ENCODE measurements around the gene TBC1D22A. TPM values are rescaled to one million over a fixed set of nuclear protein-coding genes. Genes with fewer than 3 reads are reported as not detected.

Gene TBC1D22A
- polyA plus RNA-seq, 4 donors: 17.7 to 26.4 (median 21.0) TPM

GRCh38 chr22:47160141-47160541, 397.7 kb downstream of the TBC1D22A start:
- Histone ChIP-seq H3K9me3 (ENCODE audit: control insufficient read depth in 2 of 2, insufficient read depth in 1 of 2, low read depth in 1 of 2, low read length in 1 of 2) (no peaks in the 10 kb centered on the region), H3K4me1 (ENCODE audit: control insufficient read depth in 3 of 3, insufficient read depth in 2 of 3, low read depth in 1 of 3, low read length in 2 of 3) (no peaks in the 10 kb centered on the region), H3K27ac (ENCODE audit: low read depth in 1 of 3, low read length in 2 of 3) (no peak overlapping the region), H3K27me3 (ENCODE audit: control insufficient read depth in 3 of 3, insufficient read depth in 3 of 3, low read length in 3 of 3) (no peaks in the 10 kb centered on the region), H3K4me3 (ENCODE audit: low read depth in 1 of 3, low read length in 3 of 3) (no peak overlapping the region), H3K36me3 (ENCODE audit: control insufficient read depth in 3 of 3, insufficient read depth in 2 of 3, low read depth in 1 of 3, low read length in 3 of 3) (peaks cover 0 to 6% (median 0%) of the 10 kb centered on the region in 3 donors)
- 95 to 97% (median 97%) methylated on average over 17 to 18 of the region's 18 CpGs for WGBS, 3 donors
- DNase-seq (no peak), FAIRE-seq (no peak)

- Histone ChIP-seq H3K36me3 (ENCODE audit: control insufficient read depth in 3 of 3, insufficient read depth in 2 of 3, low read depth in 1 of 3, low read length in 3 of 3) (peaks cover 0 to 4% (median 0%) of the 10 kb centered on the region in 3 donors), H3K4me1 (ENCODE audit: control insufficient read depth in 3 of 3, insufficient read depth in 2 of 3, low read depth in 1 of 3, low read length in 2 of 3) (no peaks in the 10 kb centered on the region), H3K9me3 (ENCODE audit: control insufficient read depth in 2 of 2, insufficient read depth in 1 of 2, low read depth in 1 of 2, low read length in 1 of 2) (no peaks in the 10 kb centered on the region), H3K4me3 (ENCODE audit: low read depth in 1 of 3, low read length in 3 of 3) (no peak overlapping the region), H3K27ac (ENCODE audit: low read depth in 1 of 3, low read length in 2 of 3) (no peak overlapping the region), H3K27me3 (ENCODE audit: control insufficient read depth in 3 of 3, insufficient read depth in 3 of 3, low read length in 3 of 3) (no peaks in the 10 kb centered on the region)
- DNase-seq (no peak), FAIRE-seq (no peak)
- 78 to 83% (median 82%) methylated on average over 15 of the region's 15 CpGs for WGBS, 3 donors
Measured at GRCh38 chr22:47160781-47161520, 398.5 kb downstream of the TBC1D22A start.

- WGBS, 3 donors: 66 to 84% (median 79%) methylated on average over 17 of the region's 17 CpGs
- no peaks in the 10 kb centered on the region for H3K4me1 ChIP-seq (ENCODE audit: control insufficient read depth in 3 of 3, insufficient read depth in 2 of 3, low read depth in 1 of 3, low read length in 2 of 3)
- H3K9me3 ChIP-seq (ENCODE audit: control insufficient read depth in 2 of 2, insufficient read depth in 1 of 2, low read depth in 1 of 2, low read length in 1 of 2): no peaks in the 10 kb centered on the region
- H3K4me3 ChIP-seq (ENCODE audit: low read depth in 1 of 3, low read length in 3 of 3): no peak overlapping the region
- DNase-seq (no peak), FAIRE-seq (no peak)
- no peak overlapping the region for H3K27ac ChIP-seq (ENCODE audit: low read depth in 1 of 3, low read length in 2 of 3)
- peaks cover 0 to 4% (median 0%) of the 10 kb centered on the region in 3 donors for H3K36me3 ChIP-seq (ENCODE audit: control insufficient read depth in 3 of 3, insufficient read depth in 2 of 3, low read depth in 1 of 3, low read length in 3 of 3)
- H3K27me3 ChIP-seq (ENCODE audit: control insufficient read depth in 3 of 3, insufficient read depth in 3 of 3, low read length in 3 of 3): no peaks in the 10 kb centered on the region
Measured at GRCh38 chr22:47161631-47162030, 399.2 kb downstream of the TBC1D22A start.

GRCh38 chr22:47162865-47163264, 400.4 kb downstream of the TBC1D22A start:
- H3K27ac ChIP-seq (ENCODE audit: low read depth in 1 of 3, low read length in 2 of 3): no peak overlapping the region
- no peak for DNase-seq
- peaks cover 0 to 8% (median 0%) of the 10 kb centered on the region in 3 donors for H3K36me3 ChIP-seq (ENCODE audit: control insufficient read depth in 3 of 3, insufficient read depth in 2 of 3, low read depth in 1 of 3, low read length in 3 of 3)
- no peak overlapping the region for H3K4me3 ChIP-seq (ENCODE audit: low read depth in 1 of 3, low read length in 3 of 3)
- H3K4me1 ChIP-seq (ENCODE audit: control insufficient read depth in 3 of 3, insufficient read depth in 2 of 3, low read depth in 1 of 3, low read length in 2 of 3): no peaks in the 10 kb centered on the region
- WGBS, 3 donors: 73 to 78% (median 77%) methylated on average over 10 of the region's 10 CpGs
- no peaks in the 10 kb centered on the region for H3K9me3 ChIP-seq (ENCODE audit: control insufficient read depth in 2 of 2, insufficient read depth in 1 of 2, low read depth in 1 of 2, low read length in 1 of 2)
- H3K27me3 ChIP-seq (ENCODE audit: control insufficient read depth in 3 of 3, insufficient read depth in 3 of 3, low read length in 3 of 3): no peaks in the 10 kb centered on the region
- FAIRE-seq: no peak

DNA sequence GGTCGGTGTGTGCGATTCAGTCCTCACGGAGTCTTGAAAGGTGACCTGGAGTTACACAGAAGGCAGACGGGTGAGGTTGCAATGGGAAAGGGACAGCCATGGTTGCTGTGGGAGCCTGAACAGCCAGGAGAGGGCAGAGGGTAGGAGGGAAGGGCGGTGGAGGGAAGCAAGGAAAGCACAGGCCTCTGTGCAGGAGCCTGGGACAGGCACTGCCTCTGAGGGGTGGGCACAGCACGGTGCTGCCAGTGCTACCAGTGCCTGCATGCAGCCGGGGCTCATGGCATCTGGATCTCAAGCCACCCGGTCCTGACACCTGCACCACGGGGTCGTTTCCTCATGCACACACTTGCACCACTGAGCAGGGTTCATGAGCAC, 401.0 kb downstream of the TBC1D22A start:
- Histone ChIP-seq H3K9me3 (ENCODE audit: control insufficient read depth in 2 of 2, insufficient read depth in 1 of 2, low read depth in 1 of 2, low read length in 1 of 2) (no peaks in the 10 kb centered on the region), H3K27me3 (ENCODE audit: control insufficient read depth in 3 of 3, insufficient read depth in 3 of 3, low read length in 3 of 3) (no peaks in the 10 kb centered on the region), H3K4me1 (ENCODE audit: control insufficient read depth in 3 of 3, insufficient read depth in 2 of 3, low read depth in 1 of 3, low read length in 2 of 3) (no peaks in the 10 kb centered on the region), H3K4me3 (ENCODE audit: low read depth in 1 of 3, low read length in 3 of 3) (no peak overlapping the region), H3K27ac (ENCODE audit: low read depth in 1 of 3, low read length in 2 of 3) (no peak overlapping the region), H3K36me3 (ENCODE audit: control insufficient read depth in 3 of 3, insufficient read depth in 2 of 3, low read depth in 1 of 3, low read length in 3 of 3) (peaks cover 0 to 8% (median 0%) of the 10 kb centered on the region in 3 donors)
- no peak for FAIRE-seq
- DNase-seq: no peak
- 91 to 93% (median 91%) methylated on average over 10 of the region's 10 CpGs for WGBS, 3 donors

DNA sequence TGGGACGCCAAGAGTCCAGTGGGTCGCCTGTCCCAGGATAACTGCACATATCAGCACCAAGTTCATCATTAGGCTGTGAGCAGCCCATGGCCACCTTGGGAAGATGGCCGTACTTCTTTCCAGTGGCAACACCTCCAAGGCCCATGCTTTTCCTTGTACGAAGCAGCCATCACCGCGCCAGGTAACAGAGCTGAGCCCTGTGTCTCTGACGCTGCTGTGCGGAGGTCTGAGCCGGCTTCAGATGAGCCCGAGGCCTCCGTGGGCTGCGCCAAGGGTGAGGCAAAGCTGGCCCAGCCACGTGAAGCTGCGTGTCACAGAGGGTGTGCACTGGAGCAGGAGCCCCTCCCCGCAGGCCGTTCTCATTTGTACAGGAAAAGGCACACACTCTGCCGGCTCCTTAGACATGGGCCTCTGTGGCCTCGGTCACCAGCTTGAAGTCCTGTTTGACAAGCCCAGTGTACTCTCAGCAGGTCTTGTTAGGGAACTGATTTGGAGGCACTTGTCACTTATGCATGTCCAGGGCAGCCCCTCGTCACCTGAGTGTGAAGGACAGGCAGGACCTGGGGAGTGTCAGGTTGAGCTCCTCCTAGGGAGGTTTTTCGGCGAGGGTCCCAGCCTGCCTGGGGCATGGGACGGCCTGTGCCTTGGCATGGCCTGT, 401.5 kb downstream of the TBC1D22A start:
- Histone ChIP-seq H3K27me3 (ENCODE audit: control insufficient read depth in 3 of 3, insufficient read depth in 3 of 3, low read length in 3 of 3) (no peaks in the 10 kb centered on the region), H3K4me1 (ENCODE audit: control insufficient read depth in 3 of 3, insufficient read depth in 2 of 3, low read depth in 1 of 3, low read length in 2 of 3) (no peaks in the 10 kb centered on the region), H3K36me3 (ENCODE audit: control insufficient read depth in 3 of 3, insufficient read depth in 2 of 3, low read depth in 1 of 3, low read length in 3 of 3) (peaks cover 0 to 11% (median 0%) of the 10 kb centered on the region in 3 donors), H3K27ac (ENCODE audit: low read depth in 1 of 3, low read length in 2 of 3) (peak overlapping the region in 1 of 3 donors; percentile 18), H3K9me3 (ENCODE audit: control insufficient read depth in 2 of 2, insufficient read depth in 1 of 2, low read depth in 1 of 2, low read length in 1 of 2) (no peaks in the 10 kb centered on the region), H3K4me3 (ENCODE audit: low read depth in 1 of 3, low read length in 3 of 3) (no peak overlapping the region)
- WGBS, 3 donors: 88 to 90% (median 89%) methylated on average over 22 of the region's 22 CpGs
- DNase-seq: no peak
- no peak for FAIRE-seq

GRCh38 chr22:47164514-47165337, 402.3 kb downstream of the TBC1D22A start:
- H3K9me3 ChIP-seq (ENCODE audit: control insufficient read depth in 2 of 2, insufficient read depth in 1 of 2, low read depth in 1 of 2, low read length in 1 of 2): no peaks in the 10 kb centered on the region
- no peak overlapping the region for H3K4me3 ChIP-seq (ENCODE audit: low read depth in 1 of 3, low read length in 3 of 3)
- no peaks in the 10 kb centered on the region for H3K27me3 ChIP-seq (ENCODE audit: control insufficient read depth in 3 of 3, insufficient read depth in 3 of 3, low read length in 3 of 3)
- H3K27ac ChIP-seq (ENCODE audit: low read depth in 1 of 3, low read length in 2 of 3): peak overlapping the region in 1 of 3 donors; percentile 18
- no peak for DNase-seq
- peaks cover 0 to 15% (median 0%) of the 10 kb centered on the region in 3 donors for H3K36me3 ChIP-seq (ENCODE audit: control insufficient read depth in 3 of 3, insufficient read depth in 2 of 3, low read depth in 1 of 3, low read length in 3 of 3)
- WGBS, 3 donors: 82 to 90% (median 89%) methylated on average over 28 of the region's 28 CpGs
- H3K4me1 ChIP-seq (ENCODE audit: control insufficient read depth in 3 of 3, insufficient read depth in 2 of 3, low read depth in 1 of 3, low read length in 2 of 3): no peaks in the 10 kb centered on the region
- FAIRE-seq: no peak

DNA sequence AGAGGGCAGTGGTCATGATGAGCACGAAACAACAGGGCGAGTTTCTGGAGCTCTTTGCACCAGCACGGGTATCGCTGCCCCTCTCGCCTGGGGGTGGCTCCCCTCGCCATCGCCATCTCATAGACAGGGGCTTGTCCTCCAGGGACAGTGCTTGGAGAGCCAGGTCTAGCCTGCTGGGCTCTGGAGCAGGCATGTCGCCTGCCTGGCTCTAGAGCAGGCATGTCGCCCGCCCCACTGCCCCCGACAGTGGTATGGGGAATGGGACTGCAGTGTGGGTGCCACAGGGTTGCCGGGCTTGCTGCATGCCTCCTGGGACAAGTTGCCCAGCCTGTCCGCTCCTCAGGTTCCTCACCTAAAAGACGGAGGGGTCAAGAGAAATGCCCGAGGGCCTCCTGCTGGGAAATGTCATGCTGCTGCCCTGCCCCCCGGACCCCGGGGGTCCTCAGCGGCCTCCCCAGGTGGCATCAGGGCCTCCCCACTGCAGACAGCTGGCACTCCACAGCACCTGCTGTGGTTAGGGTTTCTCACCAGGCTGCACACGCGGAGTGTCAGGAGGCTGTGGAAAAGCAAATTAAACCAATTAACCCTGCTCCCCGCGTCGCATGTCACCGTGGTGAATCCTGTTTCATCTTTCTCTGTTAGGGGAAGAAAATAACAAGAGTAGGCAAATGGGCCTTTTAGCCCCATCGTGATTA, 403.0 kb downstream of the TBC1D22A start:
- no peaks in the 10 kb centered on the region for H3K9me3 ChIP-seq (ENCODE audit: control insufficient read depth in 2 of 2, insufficient read depth in 1 of 2, low read depth in 1 of 2, low read length in 1 of 2)
- no peaks in the 10 kb centered on the region for H3K27me3 ChIP-seq (ENCODE audit: control insufficient read depth in 3 of 3, insufficient read depth in 3 of 3, low read length in 3 of 3)
- no peak overlapping the region for H3K4me3 ChIP-seq (ENCODE audit: low read depth in 1 of 3, low read length in 3 of 3)
- 91 to 96% (median 93%) methylated on average over 25 of the region's 25 CpGs for WGBS, 3 donors
- DNase-seq: no peak
- H3K36me3 ChIP-seq (ENCODE audit: control insufficient read depth in 3 of 3, insufficient read depth in 2 of 3, low read depth in 1 of 3, low read length in 3 of 3): peaks cover 0 to 13% (median 0%) of the 10 kb centered on the region in 3 donors
- no peak for FAIRE-seq
- H3K4me1 ChIP-seq (ENCODE audit: control insufficient read depth in 3 of 3, insufficient read depth in 2 of 3, low read depth in 1 of 3, low read length in 2 of 3): no peaks in the 10 kb centered on the region
- no peak overlapping the region for H3K27ac ChIP-seq (ENCODE audit: low read depth in 1 of 3, low read length in 2 of 3)
